GM12891 (cell line): ENCODE results near the gene OLFML2B.

Experiments
- DNase-seq: peaks from one replicate; pipeline ENCODE4 v3.0.0; 2011; ENCODE audit warnings: low spot score; ENCODE audit not compliant: insufficient read length
- FAIRE-seq: peaks from 2 replicates; lab custom pipeline; 2011; peaks lifted over from hg19 to GRCh38; lab: Jason Lieb, UNC
- PAX5 ChIP-seq: IDR thresholded peaks from 2 replicates; pipeline ENCODE4 v1.6.1; 2011; ENCODE audit warnings: low read length, moderate library complexity, mild to moderate bottlenecking; ENCODE audit not compliant: insufficient read depth, severe bottlenecking
- POLR2A ChIP-seq: IDR thresholded peaks from 2 replicates; pipeline ENCODE4 v1.6.1; 2011; ENCODE audit warnings: low read depth, low read length, control low read depth
- POLR2AphosphoS5 ChIP-seq: IDR thresholded peaks from 2 replicates; pipeline ENCODE4 v1.6.1; 2011; ENCODE audit warnings: low read depth, low read length, control low read depth
- POU2F2 ChIP-seq: IDR thresholded peaks from 2 replicates; pipeline ENCODE4 v1.6.1; 2011; ENCODE audit warnings: low read depth, mild to moderate bottlenecking, control low read depth, low read length, moderate library complexity
- SPI1 ChIP-seq: IDR thresholded peaks from 2 replicates; pipeline ENCODE4 v1.6.1; 2011; ENCODE audit warnings: low read depth, low read length, control low read depth
- TAF1 ChIP-seq: IDR thresholded peaks from 2 replicates; pipeline ENCODE4 v1.6.1; 2011; ENCODE audit warnings: low read depth, low read length, control low read depth

The OLFML2B gene

GRCh38 chr1:162000053-162000420 is 23.6 kb downstream of the OLFML2B start:
- DNase-seq (no peak), FAIRE-seq (no peak)
- TF ChIP-seq POLR2AphosphoS5, result no peak
- TF ChIP-seq POLR2A, result no peak
- TF ChIP-seq PAX5, result no peak
- no peak for TF ChIP-seq POU2F2
- no peak for TF ChIP-seq SPI1
- no peak for TF ChIP-seq TAF1

GRCh38 chr1:161999301-162000052 is 24.2 kb downstream of the OLFML2B start:
- FAIRE-seq (no peak), DNase-seq (no peak)
- no peak for TF ChIP-seq SPI1
- no peak for TF ChIP-seq POLR2A
- no peak for TF ChIP-seq PAX5
- no peak for TF ChIP-seq POU2F2
- TF ChIP-seq POLR2AphosphoS5, result no peak
- no peak for TF ChIP-seq TAF1

- DNase-seq (no peak), FAIRE-seq (no peak)
- TF ChIP-seq POU2F2, result no peak
- TF ChIP-seq POLR2AphosphoS5, result no peak
These were observed 24.9 kb downstream of the OLFML2B start for GRCh38 chr1:161998811-161999210.

- TF ChIP-seq PAX5, result no peak
- TF ChIP-seq SPI1, result no peak
- no peak for TF ChIP-seq TAF1
- no peak for TF ChIP-seq POLR2A
- TF ChIP-seq POLR2AphosphoS5, result no peak
- no peak for TF ChIP-seq POU2F2
- FAIRE-seq, result no peak
- no peak for DNase-seq
These were observed 26.5 kb downstream of the OLFML2B start for GRCh38 chr1:161997152-161997551.

- TF ChIP-seq SPI1 (no peak), POLR2AphosphoS5 (no peak), POU2F2 (no peak), TAF1 (no peak), POLR2A (no peak), PAX5 (no peak)
- DNase-seq, result no peak
- FAIRE-seq, result no peak
These were observed 29.4 kb downstream of the OLFML2B start for GRCh38 chr1:161994175-161994668.

- DNase-seq, result no peak
- no peak for TF ChIP-seq POLR2A
- TF ChIP-seq POU2F2, result no peak
- TF ChIP-seq PAX5, result no peak
- TF ChIP-seq SPI1, result no peak
- TF ChIP-seq POLR2AphosphoS5, result no peak
- no peak for TF ChIP-seq TAF1
- FAIRE-seq, result no peak
These were observed 30.1 kb downstream of the OLFML2B start for GRCh38 chr1:161993576-161993975.

GRCh38 chr1:161989786-161990185 is 33.9 kb downstream of the OLFML2B start:
- TF ChIP-seq POU2F2 (no peak), PAX5 (no peak), POLR2AphosphoS5 (no peak), SPI1 (no peak), POLR2A (no peak)
- FAIRE-seq (no peak), DNase-seq (no peak)

- FAIRE-seq, result no peak
- TF ChIP-seq SPI1, result no peak
- no peak for TF ChIP-seq PAX5
- no peak for TF ChIP-seq POLR2A
- TF ChIP-seq TAF1, result no peak
- TF ChIP-seq POU2F2, result no peak
- TF ChIP-seq POLR2AphosphoS5, result no peak
These were observed 34.6 kb downstream of the OLFML2B start for GRCh38 chr1:161989108-161989507.

GRCh38 chr1:161988413-161988812 is 35.3 kb downstream of the OLFML2B start:
- no peak for DNase-seq
- no peak for TF ChIP-seq POLR2A
- TF ChIP-seq POU2F2, result no peak
- TF ChIP-seq TAF1, result no peak
- TF ChIP-seq SPI1, result no peak
- no peak for TF ChIP-seq POLR2AphosphoS5
- TF ChIP-seq PAX5, result no peak
- FAIRE-seq, result no peak

More at GRCh38 chr1:161989108-161989507, 34.6 kb downstream of the OLFML2B start:
- no peak for DNase-seq

- no peak for TF ChIP-seq PAX5
- TF ChIP-seq POLR2AphosphoS5, result no peak
- FAIRE-seq (no peak), DNase-seq (no peak)
These were observed 35.8 kb downstream of the OLFML2B start for GRCh38 chr1:161987872-161988271.

- TF ChIP-seq POU2F2 (no peak), SPI1 (no peak), PAX5 (no peak), POLR2AphosphoS5 (no peak)
- DNase-seq, result no peak
- FAIRE-seq, result no peak
These were observed 36.4 kb downstream of the OLFML2B start for GRCh38 chr1:161987303-161987702.
